Colonic mucosa (tissue), 4 donors: ENCODE measurements around the gene KIF27. TPM values are rescaled to one million over a fixed set of nuclear protein-coding genes. Genes with fewer than 3 reads are reported as not detected.

Experiments
- DNase-seq: peaks from one replicate; pipeline ENCODE4 v3.0.0-alpha.2; 2020
- H3K27ac ChIP-seq: fragments of 200-600 bp; one replicate; pipeline ENCODE4 v1.8.0; 2021
- H3K27me3 ChIP-seq: fragments of 200-600 bp; one replicate; pipeline ENCODE4 v1.8.0; 2021
- H3K36me3 ChIP-seq: fragments of 200-600 bp; one replicate; pipeline ENCODE4 v1.8.0; 2021
- H3K4me1 ChIP-seq: fragments of 200-600 bp; one replicate; pipeline ENCODE4 v1.8.0; 2021; ENCODE audit warnings: mild to moderate bottlenecking
- H3K4me3 ChIP-seq: fragments of 200-600 bp; one replicate; pipeline ENCODE4 v1.8.0; 2021
- H3K9ac ChIP-seq, 2 donors: one replicate each; pipeline ENCODE4 v1.7.0; 2013; ENCODE audit warnings: control low read depth in 2 of 2, low read depth in 2 of 2, low read length in 2 of 2
- H3K9me3 ChIP-seq: fragments of 200-600 bp; one replicate; pipeline ENCODE4 v1.8.0; 2021
- CTCF ChIP-seq: fragments of 200-600 bp; IDR thresholded peaks from one replicate; pipeline ENCODE4 v1.8.0; 2022; ENCODE audit warnings: antibody characterized with exemption, mild to moderate bottlenecking
- intact Hi-C: fragments of 100-400 bp; cut with DNase I; formaldehyde crosslinking; loops from one replicate; pipeline ENCODE4 v1.14.1; 2022
- total RNA-seq, 2 donors: library from RNA; stranded (reverse); fragmentation: NEBNext Ultra II Directional in 1 of 2; extraction: Animal tissue kit (Norgen Biotek cat#: 25700) in 1 of 2; gene quantifications; one replicate each; pipeline ENCODE4 v1.2.1, GENCODE V29; 2021
- donor health status: healthy.
- donor health status: DM: no; HTN: no; CAD: no.
- donor health status: DM: no; HTN: no; CAD: no.

Gene KIF27
- total RNA-seq, 2 donors from 2014 or later, result 3.0 to 4.0 TPM

GRCh38 chr9:83936523-83936922 is 15.3 kb upstream of the KIF27 start:
- TF ChIP-seq CTCF, result no peak
- Histone ChIP-seq H3K9ac (no peak overlapping the region), H3K4me1 (no peaks in the 10 kb centered on the region), H3K9me3 (no peaks in the 10 kb centered on the region), H3K4me3 (no peak overlapping the region), H3K36me3 (no peaks in the 10 kb centered on the region), H3K27me3 (no peaks in the 10 kb centered on the region), H3K27ac (no peak overlapping the region)
- DNase-seq, result no peak
- intact Hi-C loops, result loop anchor here (2.0 to 10.0 kb wide), 2 partner anchors 228 to 324 kb away; no protein-coding TSS in a partner anchor

- Histone ChIP-seq H3K9ac (no peak overlapping the region), H3K27ac (no peak overlapping the region), H3K9me3 (no peaks in the 10 kb centered on the region), H3K4me3 (no peak overlapping the region), H3K36me3 (no peaks in the 10 kb centered on the region), H3K27me3 (no peaks in the 10 kb centered on the region), H3K4me1 (no peaks in the 10 kb centered on the region)
- TF ChIP-seq CTCF, result no peak
- no peak for DNase-seq
- intact Hi-C loops, result loop anchor here (10.0 kb wide), 1 partner anchor 229 kb away; no protein-coding TSS in a partner anchor
Measured at GRCh38 chr9:83935276-83935935, 14.2 kb upstream of the KIF27 start.

GRCh38 chr9:83934569-83935275 is 13.5 kb upstream of the KIF27 start:
- H3K27me3 ChIP-seq, result no peaks in the 10 kb centered on the region
- no peaks in the 10 kb centered on the region for H3K9me3 ChIP-seq
- no peak for TF ChIP-seq CTCF
- H3K27ac ChIP-seq, result no peak overlapping the region
- H3K4me3 ChIP-seq, result no peak overlapping the region
- intact Hi-C loops, result loop anchor here (10.0 kb wide), 1 partner anchor 230 kb away; no protein-coding TSS in a partner anchor
- no peaks in the 10 kb centered on the region for H3K36me3 ChIP-seq
- DNase-seq, result no peak
- no peaks in the 10 kb centered on the region for H3K4me1 ChIP-seq
- no peak overlapping the region for H3K9ac ChIP-seq

GRCh38 chr9:83933790-83934189 is 12.6 kb upstream of the KIF27 start:
- Histone ChIP-seq H3K9me3 (no peaks in the 10 kb centered on the region), H3K9ac (no peak overlapping the region), H3K36me3 (no peaks in the 10 kb centered on the region), H3K4me1 (no peaks in the 10 kb centered on the region), H3K4me3 (no peak overlapping the region), H3K27me3 (no peaks in the 10 kb centered on the region), H3K27ac (no peak overlapping the region)
- DNase-seq, result no peak
- no peak for TF ChIP-seq CTCF
- intact Hi-C loops, result loop anchor here (10.0 kb wide), 1 partner anchor 231 kb away; no protein-coding TSS in a partner anchor

- H3K4me1 ChIP-seq, result no peaks in the 10 kb centered on the region
- H3K36me3 ChIP-seq, result no peaks in the 10 kb centered on the region
- H3K27ac ChIP-seq, result no peak overlapping the region
- no peak for TF ChIP-seq CTCF
- intact Hi-C loops, result loop anchor here (10.0 kb wide), 1 partner anchor 232 kb away; no protein-coding TSS in a partner anchor
- DNase-seq, result no peak
- H3K27me3 ChIP-seq, result no peaks in the 10 kb centered on the region
- no peak overlapping the region for H3K9ac ChIP-seq
- H3K4me3 ChIP-seq, result no peak overlapping the region
- H3K9me3 ChIP-seq, result no peaks in the 10 kb centered on the region
Measured at GRCh38 chr9:83932851-83933250, 11.6 kb upstream of the KIF27 start.
